GM10847 (cell line): Measurements from ENCODE around the gene EIF4A3.

Source experiments
- POLR2A ChIP-seq: IDR thresholded peaks from 2 replicates; pipeline ENCODE4 v1.6.1; 2011; ENCODE audit not compliant: insufficient read length; ENCODE audit errors: extremely low read depth

Gene EIF4A3

GRCh38 chr17:80182118-80182844 lies 35.4 kb upstream of the EIF4A3 start:
- TF ChIP-seq POLR2A = no peak

GRCh38 chr17:80181431-80181830 lies 34.5 kb upstream of the EIF4A3 start:
- no peak for TF ChIP-seq POLR2A

GRCh38 chr17:80180192-80180591 lies 33.3 kb upstream of the EIF4A3 start:
- TF ChIP-seq POLR2A = no peak

- TF ChIP-seq POLR2A = no peak
These were observed 31.2 kb upstream of the EIF4A3 start for GRCh38 chr17:80177986-80178595.

GRCh38 chr17:80176757-80177156 lies 29.8 kb upstream of the EIF4A3 start:
- no peak for TF ChIP-seq POLR2A

- no peak for TF ChIP-seq POLR2A
These were observed 27.0 kb upstream of the EIF4A3 start for GRCh38 chr17:80173916-80174315.

GRCh38 chr17:80173126-80173525 lies 26.2 kb upstream of the EIF4A3 start:
- TF ChIP-seq POLR2A = no peak

GRCh38 chr17:80171681-80172080 lies 24.8 kb upstream of the EIF4A3 start:
- TF ChIP-seq POLR2A = no peak

- no peak for TF ChIP-seq POLR2A
These were observed 23.0 kb upstream of the EIF4A3 start, which contains the start of gene CARD14 for GRCh38 chr17:80169784-80170500. TSS of gene CARD14 (plus strand) at chr17:80170030. CDS start at chr17:80181439, 11,409 bp downstream.

- no peak for TF ChIP-seq POLR2A
These were observed 22.2 kb upstream of the EIF4A3 start for GRCh38 chr17:80169107-80169506.

GRCh38 chr17:80168371-80168770 lies 21.4 kb upstream of the EIF4A3 start:
- no peak for TF ChIP-seq POLR2A

- no peak for TF ChIP-seq POLR2A
These were observed 19.5 kb upstream of the EIF4A3 start for GRCh38 chr17:80166446-80166845.

- no peak for TF ChIP-seq POLR2A
These were observed 17.3 kb upstream of the EIF4A3 start for GRCh38 chr17:80164185-80164584.

GRCh38 chr17:80163336-80163735 lies 16.4 kb upstream of the EIF4A3 start:
- TF ChIP-seq POLR2A = no peak

- TF ChIP-seq POLR2A = no peak
These were observed 13.6 kb upstream of the EIF4A3 start for GRCh38 chr17:80160536-80160935.

- TF ChIP-seq POLR2A = no peak
These were observed 11.9 kb upstream of the EIF4A3 start for GRCh38 chr17:80158846-80159245.
